ENCODE results near the gene ADGRG7.

The ADGRG7 gene

GRCh38 chr3:100600181-100601042, 9.0 kb upstream of the ADGRG7 start:
- DNase-seq (ENCODE audit: low spot score), result no peak

- peak; percentile 14 for DNase-seq (ENCODE audit: low spot score)
Measured at GRCh38 chr3:100602506-100603444, 6.6 kb upstream of the ADGRG7 start.

GRCh38 chr3:100603469-100603868, 5.9 kb upstream of the ADGRG7 start:
- no peak for DNase-seq (ENCODE audit: low spot score)

- no peak for DNase-seq (ENCODE audit: low spot score)
Measured at GRCh38 chr3:100605358-100605757, 4.0 kb upstream of the ADGRG7 start.

- no peak for DNase-seq (ENCODE audit: low spot score)
Measured at GRCh38 chr3:100606894-100607512, 2.4 kb upstream of the ADGRG7 start.

- DNase-seq (ENCODE audit: low spot score), result no peak
Measured at GRCh38 chr3:100609963-100610362, 562 bp downstream of the ADGRG7 start.

GRCh38 chr3:100611221-100611620, 1.8 kb downstream of the ADGRG7 start:
- DNase-seq (ENCODE audit: low spot score), result no peak

- no peak for DNase-seq (ENCODE audit: low spot score)
Measured at GRCh38 chr3:100613721-100614390, 4.5 kb downstream of the ADGRG7 start.

GRCh38 chr3:100614941-100615340, 5.5 kb downstream of the ADGRG7 start:
- DNase-seq (ENCODE audit: low spot score), result no peak

GRCh38 chr3:100615684-100616083, 6.3 kb downstream of the ADGRG7 start:
- DNase-seq (ENCODE audit: low spot score), result no peak

- DNase-seq (ENCODE audit: low spot score), result no peak
Measured at GRCh38 chr3:100621251-100621650, 11.8 kb downstream of the ADGRG7 start.

GRCh38 chr3:100627491-100627890, 18.1 kb downstream of the ADGRG7 start:
- no peak for DNase-seq (ENCODE audit: low spot score)

- no peak for DNase-seq (ENCODE audit: low spot score)
Measured at GRCh38 chr3:100629421-100630127, 20.2 kb downstream of the ADGRG7 start.

GRCh38 chr3:100630664-100631063, 21.3 kb downstream of the ADGRG7 start:
- DNase-seq (ENCODE audit: low spot score), result no peak

- no peak for DNase-seq (ENCODE audit: low spot score)
Measured at GRCh38 chr3:100631236-100631635, 21.8 kb downstream of the ADGRG7 start.

- no peak for DNase-seq (ENCODE audit: low spot score)
Measured at GRCh38 chr3:100634493-100635272, 25.3 kb downstream of the ADGRG7 start.

GRCh38 chr3:100635273-100635701, 25.9 kb downstream of the ADGRG7 start:
- DNase-seq (ENCODE audit: low spot score), result no peak

- DNase-seq (ENCODE audit: low spot score), result no peak
Measured at GRCh38 chr3:100637197-100637631, 27.8 kb downstream of the ADGRG7 start.

- DNase-seq (ENCODE audit: low spot score), result no peak
Measured at GRCh38 chr3:100640633-100641032, 31.2 kb downstream of the ADGRG7 start.

GRCh38 chr3:100641471-100642032, 32.2 kb downstream of the ADGRG7 start:
- no peak for DNase-seq (ENCODE audit: low spot score)
